IMR-90 (cell line): ENCODE results near the gene KIAA1614.

ENCODE experiments used
- CEBPB ChIP-seq: IDR thresholded peaks from 2 replicates; pipeline ENCODE4 v1.6.1; 2012; ENCODE audit warnings: low read depth, low read length, improper control_type of control experiment
- FOS ChIP-seq: fragments of 150-350 bp; IDR thresholded peaks from 2 replicates; pipeline ENCODE4 v1.6.1; 2016; ENCODE audit warnings: low read depth, low read length
- MAFK ChIP-seq: IDR thresholded peaks from 2 replicates; pipeline ENCODE4 v1.6.1; 2012; ENCODE audit warnings: low read depth, low read length, improper control_type of control experiment
- MAZ ChIP-seq: IDR thresholded peaks from 2 replicates; pipeline ENCODE4 v1.6.1; 2012; ENCODE audit warnings: low read depth, mild to moderate bottlenecking, low read length, improper control_type of control experiment, moderate library complexity, borderline replicate concordance
- NFE2L2 ChIP-seq: fragments of 150-350 bp; IDR thresholded peaks from 2 replicates; pipeline ENCODE4 v1.6.1; 2016; ENCODE audit warnings: low read depth, mild to moderate bottlenecking, low read length
- POLR2A ChIP-seq: IDR thresholded peaks from 2 replicates; pipeline ENCODE4 v1.6.1; 2012; ENCODE audit warnings: mild to moderate bottlenecking, low read depth, low read length
- RAD21 ChIP-seq: IDR thresholded peaks from 2 replicates; pipeline ENCODE4 v1.6.1; 2012; ENCODE audit warnings: low read length, improper control_type of control experiment
- RCOR1 ChIP-seq: IDR thresholded peaks from 2 replicates; pipeline ENCODE4 v1.6.1; 2012; ENCODE audit warnings: mild to moderate bottlenecking, low read length, improper control_type of control experiment; ENCODE audit not compliant: insufficient replicate concordance
- SMC3 ChIP-seq: fragments of 150-350 bp; IDR thresholded peaks from 2 replicates; pipeline ENCODE4 v1.6.1; 2016; ENCODE audit warnings: low read depth, mild to moderate bottlenecking, antibody characterized with exemption, low read length, moderate library complexity
- TF ChIP-seq, protein P1 (sequence below): conservative IDR thresholded peaks from 2 replicates; pipeline ENCODE4 v1.5.1; 2012; ENCODE audit warnings: mild to moderate bottlenecking, low read depth, low read length, improper control_type of control experiment
- TF ChIP-seq, protein P2 (sequence below): fragments of 150-350 bp; IDR thresholded peaks from 2 replicates; pipeline ENCODE4 v1.6.1; 2016; ENCODE audit warnings: low read depth, mild to moderate bottlenecking, low read length, moderate library complexity, borderline replicate concordance

DNA sequence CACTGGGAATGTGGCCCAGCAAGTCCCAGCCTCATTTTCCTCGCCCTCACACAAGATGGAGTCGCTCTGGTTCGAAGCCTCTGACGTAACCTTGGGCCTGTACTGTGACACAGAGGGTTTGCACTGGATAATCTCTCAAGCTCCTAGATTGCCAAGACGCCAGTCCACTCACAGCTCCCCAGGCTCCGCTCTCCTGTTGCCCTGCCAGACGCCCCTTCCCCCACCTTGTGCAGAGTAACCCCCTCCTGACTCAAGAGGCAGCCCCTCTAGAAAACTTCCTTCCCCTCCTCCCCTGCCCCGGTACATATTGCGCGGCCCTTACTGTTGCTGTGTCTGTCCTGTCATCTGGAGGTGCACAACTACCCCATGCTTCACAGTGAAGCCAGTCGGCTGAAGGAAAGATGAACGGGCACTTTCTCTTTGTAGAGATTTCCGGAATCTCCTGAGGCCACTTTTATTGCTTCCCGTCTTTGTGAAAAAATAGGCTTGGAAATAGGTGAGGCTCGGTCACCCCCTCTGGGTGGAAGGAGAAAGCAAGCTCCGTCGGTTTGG is 981 bp upstream of the KIAA1614 start:
- no peak for TF ChIP-seq RCOR1
- TF ChIP-seq, protein P1, sequence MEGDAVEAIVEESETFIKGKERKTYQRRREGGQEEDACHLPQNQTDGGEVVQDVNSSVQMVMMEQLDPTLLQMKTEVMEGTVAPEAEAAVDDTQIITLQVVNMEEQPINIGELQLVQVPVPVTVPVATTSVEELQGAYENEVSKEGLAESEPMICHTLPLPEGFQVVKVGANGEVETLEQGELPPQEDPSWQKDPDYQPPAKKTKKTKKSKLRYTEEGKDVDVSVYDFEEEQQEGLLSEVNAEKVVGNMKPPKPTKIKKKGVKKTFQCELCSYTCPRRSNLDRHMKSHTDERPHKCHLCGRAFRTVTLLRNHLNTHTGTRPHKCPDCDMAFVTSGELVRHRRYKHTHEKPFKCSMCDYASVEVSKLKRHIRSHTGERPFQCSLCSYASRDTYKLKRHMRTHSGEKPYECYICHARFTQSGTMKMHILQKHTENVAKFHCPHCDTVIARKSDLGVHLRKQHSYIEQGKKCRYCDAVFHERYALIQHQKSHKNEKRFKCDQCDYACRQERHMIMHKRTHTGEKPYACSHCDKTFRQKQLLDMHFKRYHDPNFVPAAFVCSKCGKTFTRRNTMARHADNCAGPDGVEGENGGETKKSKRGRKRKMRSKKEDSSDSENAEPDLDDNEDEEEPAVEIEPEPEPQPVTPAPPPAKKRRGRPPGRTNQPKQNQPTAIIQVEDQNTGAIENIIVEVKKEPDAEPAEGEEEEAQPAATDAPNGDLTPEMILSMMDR, result no peak
- no peak for TF ChIP-seq MAFK
- no peak for TF ChIP-seq POLR2A
- no peak for TF ChIP-seq SMC3
- TF ChIP-seq, protein P2, sequence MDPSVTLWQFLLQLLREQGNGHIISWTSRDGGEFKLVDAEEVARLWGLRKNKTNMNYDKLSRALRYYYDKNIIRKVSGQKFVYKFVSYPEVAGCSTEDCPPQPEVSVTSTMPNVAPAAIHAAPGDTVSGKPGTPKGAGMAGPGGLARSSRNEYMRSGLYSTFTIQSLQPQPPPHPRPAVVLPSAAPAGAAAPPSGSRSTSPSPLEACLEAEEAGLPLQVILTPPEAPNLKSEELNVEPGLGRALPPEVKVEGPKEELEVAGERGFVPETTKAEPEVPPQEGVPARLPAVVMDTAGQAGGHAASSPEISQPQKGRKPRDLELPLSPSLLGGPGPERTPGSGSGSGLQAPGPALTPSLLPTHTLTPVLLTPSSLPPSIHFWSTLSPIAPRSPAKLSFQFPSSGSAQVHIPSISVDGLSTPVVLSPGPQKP, result no peak
- TF ChIP-seq RAD21, result no peak
- TF ChIP-seq CEBPB, result peak; percentile 15; the same call in 1 of the 2 replicates
- no peak for TF ChIP-seq FOS
- no peak for TF ChIP-seq NFE2L2
- TF ChIP-seq MAZ, result no peak
